Mesothelial cell of epicardium (in vitro differentiated cells): ENCODE data around the gene IGFBP3. TPM values are rescaled to one million over a fixed set of nuclear protein-coding genes. Genes with fewer than 3 reads are reported as not detected.

Experiments used
- DNase-seq, 2 experiments: peaks; one replicate each; pipeline ENCODE4 v3.0.0; 2021; ENCODE audit warnings: low spot score in 2 of 2; ENCODE audit not compliant: unreplicated experiment in 2 of 2
- H3K27ac Mint-ChIP-seq: 2 replicates; pipeline ENCODE4 v1.8.0; 2021; ENCODE audit warnings: mixed read lengths
- H3K27me3 Mint-ChIP-seq: 2 replicates; pipeline ENCODE4 v1.8.0; 2021; ENCODE audit warnings: low read depth, mixed read lengths
- H3K36me3 Mint-ChIP-seq: 2 replicates; pipeline ENCODE4 v1.8.0; 2021; ENCODE audit warnings: mixed read lengths
- H3K4me1 Mint-ChIP-seq: 2 replicates; pipeline ENCODE4 v1.8.0; 2021; ENCODE audit warnings: mixed read lengths
- H3K4me3 Mint-ChIP-seq: 2 replicates; pipeline ENCODE4 v1.8.0; 2021; ENCODE audit warnings: mild to moderate bottlenecking, moderate library complexity, mixed read lengths
- H3K9me3 Mint-ChIP-seq: 2 replicates; pipeline ENCODE4 v1.8.0; 2021; ENCODE audit warnings: mixed read lengths
- CTCF ChIP-seq: fragments of 200-600 bp; sonication (generic); IDR thresholded peaks from one replicate; pipeline ENCODE4 v1.5.0; 2021; ENCODE audit warnings: antibody characterized with exemption; ENCODE audit not compliant: unreplicated experiment
- total RNA-seq: library from RNA; stranded (reverse); gene quantifications from 3 replicates; pipeline ENCODE4 v1.2.1, GENCODE V29; 2021

The IGFBP3 gene
- 1,085 to 1,177 TPM (median 1,171 TPM) in 3 replicates for total RNA-seq

- peaks cover 17% of the 10 kb centered on the region for H3K36me3 Mint-ChIP-seq
- peak within 1 kb of the TSS; percentile 92 for H3K27ac Mint-ChIP-seq
- H3K4me3 Mint-ChIP-seq, result peak within 1 kb of the TSS; percentile 98
- peaks cover 62% of the 10 kb centered on the region for H3K4me1 Mint-ChIP-seq
- no peak for TF ChIP-seq CTCF
- no peaks in the 10 kb centered on the region for H3K9me3 Mint-ChIP-seq
- H3K27me3 Mint-ChIP-seq, result no peaks in the 10 kb centered on the region
- DNase-seq, result peak; percentile 50 to 74
Observed at GRCh38 chr7:45920502-45921380, at the start of gene IGFBP3. IGFBP3 (minus strand) TSS chr7:45921272; CDS start chr7:45921140, 132 bp downstream.

GRCh38 chr7:45970454-45970853 is 49.4 kb upstream of the IGFBP3 start:
- H3K27ac Mint-ChIP-seq, result no peak overlapping the region

GRCh38 chr7:45969940-45970339 is 48.9 kb upstream of the IGFBP3 start:
- Mint-ChIP-seq H3K36me3 (peaks cover 3% of the 10 kb centered on the region), H3K9me3 (peaks cover 4% of the 10 kb centered on the region), H3K4me3 (no peak overlapping the region), H3K4me1 (peaks cover 7% of the 10 kb centered on the region), H3K27ac (no peak overlapping the region), H3K27me3 (no peaks in the 10 kb centered on the region)
- DNase-seq, result no peak
- no peak for TF ChIP-seq CTCF

More at GRCh38 chr7:45970454-45970853, 49.4 kb upstream of the IGFBP3 start:
- no peak for DNase-seq
- peaks cover 7% of the 10 kb centered on the region for H3K36me3 Mint-ChIP-seq
- H3K9me3 Mint-ChIP-seq, result peaks cover 9% of the 10 kb centered on the region
- H3K4me1 Mint-ChIP-seq, result peaks cover 7% of the 10 kb centered on the region
- no peak for TF ChIP-seq CTCF
- H3K4me3 Mint-ChIP-seq, result no peak overlapping the region
- H3K27me3 Mint-ChIP-seq, result no peaks in the 10 kb centered on the region

GRCh38 chr7:45968856-45969541 is 47.9 kb upstream of the IGFBP3 start:
- no peak for DNase-seq
- Mint-ChIP-seq H3K4me1 (peaks cover 7% of the 10 kb centered on the region), H3K27me3 (no peaks in the 10 kb centered on the region), H3K9me3 (no peaks in the 10 kb centered on the region), H3K27ac (no peak overlapping the region), H3K4me3 (no peak overlapping the region), H3K36me3 (no peaks in the 10 kb centered on the region)
- no peak for TF ChIP-seq CTCF

- no peaks in the 10 kb centered on the region for H3K36me3 Mint-ChIP-seq
- TF ChIP-seq CTCF, result no peak
- H3K27me3 Mint-ChIP-seq, result no peaks in the 10 kb centered on the region
- no peak for DNase-seq
- no peaks in the 10 kb centered on the region for H3K9me3 Mint-ChIP-seq
- no peak overlapping the region for H3K27ac Mint-ChIP-seq
- no peak overlapping the region for H3K4me3 Mint-ChIP-seq
- peaks cover 10% of the 10 kb centered on the region for H3K4me1 Mint-ChIP-seq
Observed at GRCh38 chr7:45968312-45968711, 47.2 kb upstream of the IGFBP3 start.
